IMR-90 (cell line): Measurements from ENCODE around the gene USP53. TPM values are rescaled to one million over a fixed set of nuclear protein-coding genes. Genes with fewer than 3 reads are reported as not detected.

Experiments used
- ATAC-seq: fragments of 200-7000 bp; cut with Tn5 transposase; 2 replicates; pipeline ENCODE4 v1.9.1; 2020; ENCODE audit warnings: low read depth, mild to moderate bottlenecking, moderate library complexity
- BruUV-seq: library from RNA; stranded (reverse); fragments of 400-500 nt; replicated peaks from 2 replicates; lab custom pipeline; 2021; lab: Mats Ljungman, UMichigan
- CTCF ChIA-PET: fragments of 300-600 bp; formaldehyde crosslinking; extraction: SDS; loops from one replicate; lab custom pipeline; 2021; ENCODE audit warnings: antibody characterized with exemption; lab: Yijun Ruan, JAX
- POLR2A ChIA-PET: fragments of 300-600 bp; sonication (Branson Sonifier 250); formaldehyde crosslinking; loops from one replicate; lab custom pipeline; 2022; ENCODE audit warnings: antibody characterized with exemption; ENCODE audit not compliant: unreplicated experiment; lab: Charles Lee
- DNase-seq: peaks from one replicate; pipeline ENCODE4 v3.0.0; 2013
- H2AFZ ChIP-seq: replicated peaks from 2 replicates; pipeline ENCODE3; 2013; ENCODE audit warnings: low read length, mild to moderate bottlenecking; ENCODE audit not compliant: poor library complexity
- H2AK5ac ChIP-seq: 2 replicates; pipeline ENCODE4 v1.6.1; 2013; ENCODE audit warnings: low read depth, low read length, inconsistent platforms
- H2AK9ac ChIP-seq: replicated peaks from 2 replicates; pipeline ENCODE3; 2013; ENCODE audit warnings: mild to moderate bottlenecking, low read depth, low read length, moderate library complexity; ENCODE audit not compliant: poor library complexity
- H2BK120ac ChIP-seq: 2 replicates; pipeline ENCODE4 v1.6.1; 2013; ENCODE audit warnings: low read depth, low read length, inconsistent platforms
- H2BK15ac ChIP-seq: 3 replicates; pipeline ENCODE4 v1.6.1; 2013; ENCODE audit warnings: low read depth, low read length, inconsistent platforms
- H2BK20ac ChIP-seq: 2 replicates; pipeline ENCODE4 v1.6.1; 2013; ENCODE audit warnings: low read depth, mild to moderate bottlenecking, inconsistent platforms, low read length, moderate library complexity
- H2BK5ac ChIP-seq: 2 replicates; pipeline ENCODE4 v1.6.1; 2013; ENCODE audit warnings: mild to moderate bottlenecking, low read depth, low read length, inconsistent platforms; ENCODE audit not compliant: poor library complexity, severe bottlenecking
- H3K14ac ChIP-seq: replicated peaks from 2 replicates; pipeline ENCODE4 v1.6.1; 2013; ENCODE audit warnings: low read depth, low read length, inconsistent platforms
- H3K18ac ChIP-seq: 2 replicates; pipeline ENCODE4 v1.6.1; 2013; ENCODE audit warnings: low read depth, low read length, control low read depth
- H3K23ac ChIP-seq: 2 replicates; pipeline ENCODE4 v1.6.1; 2013; ENCODE audit warnings: low read depth, low read length, inconsistent platforms
- H3K27ac ChIP-seq: 2 replicates; pipeline ENCODE4 v1.5.1; 2013; ENCODE audit warnings: mild to moderate bottlenecking, control low read depth, low read length; ENCODE audit not compliant: insufficient read depth
- H3K27me3 ChIP-seq: 2 replicates; pipeline ENCODE4 v1.6.1; 2013; ENCODE audit warnings: low read length; ENCODE audit not compliant: control insufficient read depth, insufficient read depth
- H3K36me3 ChIP-seq: 2 replicates; pipeline ENCODE4 v1.6.1; 2013; ENCODE audit warnings: low read length, mixed read lengths; ENCODE audit not compliant: control insufficient read depth, insufficient read depth
- H3K4ac ChIP-seq: 2 replicates; pipeline ENCODE4 v1.6.1; 2013; ENCODE audit warnings: low read depth, low read length, inconsistent platforms
- H3K4me1 ChIP-seq: 2 replicates; pipeline ENCODE4 v1.6.1; 2013; ENCODE audit warnings: low read length, mixed read lengths; ENCODE audit not compliant: control insufficient read depth, insufficient read depth
- H3K4me2 ChIP-seq: 2 replicates; pipeline ENCODE4 v1.6.1; 2013; ENCODE audit warnings: low read depth, mild to moderate bottlenecking, control low read depth, low read length, moderate library complexity
- H3K4me3 ChIP-seq: 2 replicates; pipeline ENCODE4 v1.5.1; 2013; ENCODE audit warnings: low read depth, mild to moderate bottlenecking, control low read depth, low read length, moderate library complexity; ENCODE audit not compliant: insufficient read depth
- H3K56ac ChIP-seq: 2 replicates; pipeline ENCODE4 v1.6.1; 2013; ENCODE audit warnings: low read length, inconsistent platforms; ENCODE audit not compliant: insufficient read depth; ENCODE audit errors: extremely low read depth
- H3K79me1 ChIP-seq, 2 experiments: 2 replicates each; pipeline ENCODE4 v1.6.1; 2013; ENCODE audit warnings: low read length in 2 of 2, inconsistent platforms in 1 of 2, low read depth in 1 of 2
- H3K9ac ChIP-seq: 2 replicates; pipeline ENCODE4 v1.6.1; 2013; ENCODE audit warnings: low read depth, low read length, control low read depth
- H3K9me1 ChIP-seq: 2 replicates; pipeline ENCODE4 v1.6.1; 2013; ENCODE audit warnings: low read length, inconsistent platforms; ENCODE audit not compliant: insufficient read depth
- H3K9me3 ChIP-seq: 2 replicates; pipeline ENCODE4 v1.6.1; 2013; ENCODE audit warnings: low read length; ENCODE audit not compliant: control insufficient read depth, insufficient read depth
- H4K20me1 ChIP-seq: 2 replicates; pipeline ENCODE4 v1.6.1; 2013; ENCODE audit warnings: low read length, inconsistent platforms; ENCODE audit not compliant: insufficient read depth
- H4K5ac ChIP-seq: 2 replicates; pipeline ENCODE4 v1.6.1; 2013; ENCODE audit warnings: mild to moderate bottlenecking, low read depth, low read length, control low read depth
- H4K8ac ChIP-seq, 2 experiments: 2 replicates each; pipeline ENCODE4 v1.6.1; 2013; ENCODE audit warnings: low read depth in 2 of 2, low read length in 2 of 2, control low read depth in 1 of 2, inconsistent platforms in 1 of 2
- H4K91ac ChIP-seq: 2 replicates; pipeline ENCODE4 v1.6.1; 2013; ENCODE audit warnings: low read depth, low read length, inconsistent platforms; ENCODE audit not compliant: insufficient read depth
- CHD1 ChIP-seq: IDR thresholded peaks from 2 replicates; pipeline ENCODE4 v1.6.1; 2012; ENCODE audit warnings: low read depth, low read length, improper control_type of control experiment
- CTCF ChIP-seq: conservative IDR thresholded peaks from 2 replicates; pipeline ENCODE4 v1.5.1; 2012; ENCODE audit warnings: mild to moderate bottlenecking, low read depth, low read length, improper control_type of control experiment
- FOS ChIP-seq: fragments of 150-350 bp; IDR thresholded peaks from 2 replicates; pipeline ENCODE4 v1.6.1; 2016; ENCODE audit warnings: low read depth, low read length
- MAZ ChIP-seq: IDR thresholded peaks from 2 replicates; pipeline ENCODE4 v1.6.1; 2012; ENCODE audit warnings: low read depth, mild to moderate bottlenecking, low read length, improper control_type of control experiment, moderate library complexity, borderline replicate concordance
- WGBS, 2 experiments: methylation state at CpG; one replicate each; pipeline versions ENCODE4 v1.1.5 to v1.1.7; 2013; ENCODE audit warnings: missing lambda C conversion rate in 2 of 2; ENCODE audit not compliant: insufficient read length in 1 of 2; ENCODE audit errors: extremely low coverage in 2 of 2; 5-methylcytosine and 5-hydroxymethylcytosine counted together
- dilution Hi-C: fragments of 300-500 bp; cut with HindIII; formaldehyde crosslinking; loops from one replicate; pipeline ENCODE4 v1.14.3; 2018; ENCODE audit warnings: low sequenced_read_pairs; ENCODE audit not compliant: unreplicated experiment
- in situ Hi-C: fragments of 300-500 bp; cut with MboI; formaldehyde crosslinking; loops from 3 replicates; pipeline ENCODE4 v1.14.3; 2019; ENCODE audit warnings: low sequenced_read_pairs, inconsistent platforms, mixed read lengths
- intact Hi-C: fragments of 100-400 bp; cut with micrococcal nuclease; formaldehyde crosslinking; loops from 2 replicates; pipeline ENCODE4 v1.10.0; 2022
- polyA plus RNA-seq, 3 experiments: library from polyadenylated mRNA; depleted of rRNA; stranded (reverse); fragments of >200 nt; gene quantifications; 2 replicates each; pipeline ENCODE4 v1.2.3, GENCODE V29; 2012; ENCODE audit warnings: low replicate concordance in 1 of 3
- total RNA-seq: library from RNA; depleted of rRNA; stranded (reverse); fragments of >200 nt; gene quantifications from 2 replicates; pipeline ENCODE4 v1.2.3, GENCODE V29; 2012

The USP53 gene
- total and polyA plus RNA-seq, 2 of the 4 experiments (the other 2 are of a cell fraction): 11.2 to 24.0 TPM

DNA sequence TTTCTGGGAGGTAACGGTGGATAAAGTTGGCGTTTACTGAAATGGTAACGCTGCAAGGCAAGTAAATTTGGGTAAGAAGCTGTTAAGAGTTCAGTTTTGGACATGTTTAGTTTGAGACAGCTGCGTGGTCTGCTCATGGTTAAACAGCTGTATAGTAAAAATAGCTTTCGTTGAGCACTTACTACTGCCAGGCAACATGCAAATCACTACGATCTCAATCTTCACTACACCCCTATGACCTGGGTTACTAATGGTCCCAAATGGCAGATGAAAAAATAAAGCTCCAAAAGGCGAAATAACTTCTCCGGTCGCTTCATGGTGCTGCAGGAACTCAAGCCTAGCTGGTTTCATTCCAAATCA is 87.2 kb downstream of the USP53 start:
- dilution Hi-C loops: loop anchor here (10.0 kb wide), 1 partner anchor 325 kb away; no protein-coding TSS in a partner anchor
- POLR2A ChIA-PET: interaction anchor here (1.1 kb wide), 2 partner anchors 283 to 311 kb away, joined by 6 to 7 read pairs; no protein-coding TSS in a partner anchor
- Histone ChIP-seq H3K4me1 (no peaks in the 10 kb centered on the region; the same call in 1 of the 2 replicates), H2BK15ac (peak overlapping the region; percentile 6; the same call in 2 of the 3 replicates), H3K18ac (peak overlapping the region; percentile 73), H3K9me3 (0 out of 2 replicates have a peak, but pooled peaks cover 2% of the 10 kb centered on the region), H2AK5ac (peak overlapping the region; percentile 97), H4K8ac (peak overlapping the region; percentile 91 to 98), H3K4me3 (peak overlapping the region; percentile 70), H2BK120ac (peak overlapping the region; percentile 83), H2AK9ac (peak overlapping the region; percentile 97), H3K9me1 (0 out of 2 replicates have a peak, but pooled peaks cover 3% of the 10 kb centered on the region), H2AFZ (peak overlapping the region; percentile 94), H3K4ac (peak overlapping the region; percentile 98), H2BK20ac (no peak overlapping the region; the same call in 1 of the 2 replicates), H3K27ac (peak overlapping the region; percentile 90), H3K27me3 (no peaks in the 10 kb centered on the region), H3K14ac (peak overlapping the region; percentile 100), H4K91ac (peak overlapping the region; percentile 98), H3K56ac (peak overlapping the region; percentile 97), H3K4me2 (peak overlapping the region; percentile 86), H2BK5ac (peak overlapping the region; percentile 92), H3K36me3 (peaks cover 11% of the 10 kb centered on the region), H3K23ac (peak overlapping the region; percentile 99), H3K9ac (peak overlapping the region; percentile 97), H3K79me1 (peaks cover 5 to 38% of the 10 kb centered on the region in 2 experiments; a peak in 3 of 4 replicates), H4K5ac (peak overlapping the region; percentile 88), H4K20me1 (no peaks in the 10 kb centered on the region)
- BruUV-seq: TSS peak; percentile 33
- TF ChIP-seq FOS (no peak), MAZ (no peak), CHD1 (0 out of 2 replicates have a peak, but pooled peaks have one; percentile 43), CTCF (no peak)
- intact Hi-C loops: loop anchor here (1.0 kb wide), 1 partner anchor 318 kb away; no protein-coding TSS in a partner anchor
- no peak for DNase-seq
- CTCF ChIA-PET: no interaction called here
- ATAC-seq: peak; percentile 2
- WGBS, 2 experiments: 0% methylated on average over 5 of the region's 9 CpGs; no CpG with 5 or more reads in 1 of the 2 experiments
- in situ Hi-C loops: loop anchor here (5.0 kb wide), 1 partner anchor 758 kb away; no protein-coding TSS in a partner anchor
